H9 (cell line): ENCODE results near the gene CACNB3. TPM values are rescaled to one million over a fixed set of nuclear protein-coding genes. Genes with fewer than 3 reads are reported as not detected.
A peak's percentile ranks its signal among the peaks of the same experiment; 100 is the strongest.

Source experiments
- DNase-seq: peaks from one replicate; pipeline ENCODE4 v3.0.0-alpha.2; 2017
- H2AFZ ChIP-seq: one replicate; pipeline ENCODE4 v1.6.1; 2013; ENCODE audit warnings: mild to moderate bottlenecking, low read length, control low read depth, moderate library complexity
- H2AK5ac ChIP-seq: 2 replicates; pipeline ENCODE4 v1.6.1; 2013; ENCODE audit warnings: low read length, control low read depth, mixed read lengths; ENCODE audit not compliant: insufficient read length
- H2BK120ac ChIP-seq: one replicate; pipeline ENCODE4 v1.6.1; 2013; ENCODE audit warnings: low read depth, mild to moderate bottlenecking, low read length, control low read depth, inconsistent platforms; ENCODE audit not compliant: poor library complexity, severe bottlenecking
- H2BK12ac ChIP-seq: 2 replicates; pipeline ENCODE4 v1.6.1; 2013; ENCODE audit warnings: low read length, control low read depth, mixed read lengths, low read depth; ENCODE audit not compliant: insufficient read length
- H2BK15ac ChIP-seq: 2 replicates; pipeline ENCODE4 v1.6.1; 2013; ENCODE audit warnings: low read depth, low read length, control low read depth
- H2BK20ac ChIP-seq: one replicate; pipeline ENCODE4 v1.6.1; 2013; ENCODE audit warnings: low read depth, mild to moderate bottlenecking, low read length, control low read depth, inconsistent platforms; ENCODE audit not compliant: poor library complexity, severe bottlenecking
- H2BK5ac ChIP-seq: 2 replicates; pipeline ENCODE4 v1.6.1; 2013; ENCODE audit warnings: low read length, control low read depth, mixed read lengths; ENCODE audit not compliant: insufficient read length
- H3K14ac ChIP-seq: 2 replicates; pipeline ENCODE4 v1.6.1; 2013; ENCODE audit warnings: low read length, control low read depth; ENCODE audit not compliant: insufficient read depth
- H3K18ac ChIP-seq: 2 replicates; pipeline ENCODE4 v1.6.1; 2013; ENCODE audit warnings: low read depth, mild to moderate bottlenecking, mixed read lengths, low read length, control low read depth; ENCODE audit not compliant: insufficient read length
- H3K23ac ChIP-seq: 2 replicates; pipeline ENCODE4 v1.6.1; 2013; ENCODE audit warnings: low read length, control low read depth, mixed read lengths, low read depth; ENCODE audit not compliant: insufficient read length
- H3K23me2 ChIP-seq: 2 replicates; pipeline ENCODE4 v1.6.1; 2013; ENCODE audit warnings: low read depth, mild to moderate bottlenecking, mixed read lengths, low read length, control low read depth; ENCODE audit not compliant: insufficient read length, poor library complexity, severe bottlenecking
- H3K27ac ChIP-seq: 2 replicates; pipeline ENCODE4 v1.5.1; 2013; ENCODE audit warnings: low read length, control low read depth, mixed read lengths, low read depth; ENCODE audit not compliant: insufficient read length
- H3K27me3 ChIP-seq: 2 replicates; pipeline ENCODE4 v1.6.1; 2013; ENCODE audit warnings: low read length, control low read depth, inconsistent platforms; ENCODE audit not compliant: insufficient read depth
- H3K4ac ChIP-seq: 2 replicates; pipeline ENCODE4 v1.6.1; 2013; ENCODE audit warnings: low read depth, mild to moderate bottlenecking, control low read depth, inconsistent platforms, low read length, moderate library complexity
- H3K4me1 ChIP-seq: 2 replicates; pipeline ENCODE4 v1.6.1; 2013; ENCODE audit warnings: low read length, control low read depth, inconsistent platforms; ENCODE audit not compliant: insufficient read depth
- H3K4me2 ChIP-seq: 2 replicates; pipeline ENCODE4 v1.6.1; 2013; ENCODE audit warnings: low read length, control low read depth, mixed read lengths; ENCODE audit not compliant: insufficient read length, insufficient read depth
- H3K56ac ChIP-seq: 2 replicates; pipeline ENCODE4 v1.6.1; 2013; ENCODE audit warnings: low read depth, mild to moderate bottlenecking, mixed read lengths, low read length, control low read depth; ENCODE audit not compliant: insufficient read length
- H3K79me1 ChIP-seq: 2 replicates; pipeline ENCODE4 v1.6.1; 2013; ENCODE audit warnings: low read depth, mild to moderate bottlenecking, moderate library complexity, low read length, control low read depth, inconsistent platforms; ENCODE audit not compliant: insufficient read depth, poor library complexity, severe bottlenecking
- H3K79me2 ChIP-seq: 2 replicates; pipeline ENCODE4 v1.6.1; 2013; ENCODE audit warnings: low read length, control low read depth, inconsistent platforms; ENCODE audit not compliant: insufficient read depth
- H3K9ac ChIP-seq: 2 replicates; pipeline ENCODE4 v1.6.1; 2013; ENCODE audit warnings: low read length, control low read depth, mixed read lengths; ENCODE audit not compliant: insufficient read length; ENCODE audit errors: extremely low read depth
- H3K9me3 ChIP-seq: one replicate; pipeline ENCODE4 v1.6.1; 2013; ENCODE audit warnings: low read depth, low read length, inconsistent platforms; ENCODE audit not compliant: control insufficient read depth
- H3T11ph ChIP-seq: one replicate; pipeline ENCODE4 v1.6.1; 2013; ENCODE audit warnings: mild to moderate bottlenecking, low read length, control low read depth, inconsistent platforms
- H4K20me1 ChIP-seq: one replicate; pipeline ENCODE4 v1.6.1; 2013; ENCODE audit not compliant: control insufficient read depth, insufficient read length, insufficient read depth
- H4K5ac ChIP-seq: 2 replicates; pipeline ENCODE4 v1.6.1; 2013; ENCODE audit warnings: low read depth, mild to moderate bottlenecking, mixed read lengths, low read length, control low read depth; ENCODE audit not compliant: insufficient read length
- H4K8ac ChIP-seq: replicated peaks from 2 replicates; pipeline ENCODE4 v1.6.1; 2013; ENCODE audit warnings: low read length, control low read depth, mixed read lengths, low read depth; ENCODE audit not compliant: insufficient read length
- H4K91ac ChIP-seq: 2 replicates; pipeline ENCODE4 v1.6.1; 2013; ENCODE audit warnings: low read depth, mild to moderate bottlenecking, moderate library complexity, mixed read lengths, low read length, control low read depth; ENCODE audit not compliant: insufficient read length
- H3K27ac Mint-ChIP-seq, 3 experiments: 2 replicates in 2 of 3; 3 replicates in 1 of 3; pipeline ENCODE4 v1.8.0; 2020 to 2021; ENCODE audit warnings: mixed read lengths in 3 of 3, mild to moderate bottlenecking in 1 of 3, moderate library complexity in 1 of 3
- H3K27me3 Mint-ChIP-seq: 2 replicates; pipeline ENCODE4 v1.8.0; 2021; ENCODE audit warnings: low read depth, mild to moderate bottlenecking, moderate library complexity, mixed read lengths
- H3K36me3 Mint-ChIP-seq, 3 experiments: 2 replicates in 2 of 3; 3 replicates in 1 of 3; pipeline ENCODE4 v1.8.0; 2020 to 2021; ENCODE audit warnings: low read depth in 3 of 3, mixed read lengths in 3 of 3; ENCODE audit not compliant: insufficient read depth in 1 of 3
- H3K4me1 Mint-ChIP-seq, 2 experiments: 2 replicates each; pipeline ENCODE4 v1.8.0; 2020; ENCODE audit warnings: mixed read lengths in 2 of 2
- H3K4me3 Mint-ChIP-seq, 2 experiments: 2 replicates in 1 of 2; 3 replicates in 1 of 2; pipeline ENCODE4 v1.8.0; 2020 to 2021; ENCODE audit warnings: mild to moderate bottlenecking in 2 of 2, mixed read lengths in 2 of 2, moderate library complexity in 1 of 2
- H3K9me3 Mint-ChIP-seq, 2 experiments: 2 replicates in 1 of 2; 3 replicates in 1 of 2; pipeline ENCODE4 v1.8.0; 2020; ENCODE audit warnings: mild to moderate bottlenecking in 2 of 2, mixed read lengths in 2 of 2, moderate library complexity in 1 of 2
- WGBS: extraction: QIAGEN DNeasy Blood & Tissue Kit; methylation state at CpG from one replicate; pipeline ENCODE4 v1.1.7; 2013; ENCODE audit warnings: missing lambda C conversion rate, low lambda C conversion rate, mixed read lengths; ENCODE audit not compliant: insufficient read length; ENCODE audit errors: extremely low coverage; 5-methylcytosine and 5-hydroxymethylcytosine counted together
- total RNA-seq: library from RNA; stranded (reverse); gene quantifications from 2 replicates; pipeline ENCODE4 v1.2.1, GENCODE V29; 2021
- TF ChIP-seq, protein P1 (sequence below): fragments of 200-600 bp; sonication (generic); conservative IDR thresholded peaks from 3 replicates; pipeline ENCODE4 v1.8.0; 2021; ENCODE audit warnings: antibody characterized with exemption, mild to moderate bottlenecking

CACNB3 gene
- total RNA-seq, 1 experiment from 2014 or later, result 35.1 TPM

DNA sequence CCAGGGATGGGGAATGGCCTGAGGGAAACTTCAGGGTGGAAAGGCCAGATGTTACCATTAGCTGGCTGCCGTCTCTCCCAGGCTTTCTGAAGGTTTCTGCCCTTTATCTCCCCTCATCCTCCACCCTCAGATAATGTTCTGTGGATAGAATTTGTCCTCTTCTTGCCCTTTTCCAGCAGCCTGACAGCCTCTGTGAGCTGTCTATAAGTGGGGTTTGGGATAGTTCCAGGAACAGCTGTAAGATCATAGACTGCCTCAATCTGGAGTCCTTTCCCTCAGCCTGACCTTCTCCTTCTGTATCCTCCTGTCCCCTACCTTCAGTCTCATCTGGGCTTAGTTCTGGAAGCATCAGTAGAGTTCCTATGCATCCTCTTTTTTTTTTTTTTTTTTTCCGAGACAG, 50.2 kb downstream of the CACNB3 start:
- no peak overlapping the region for H2BK5ac ChIP-seq
- H3K23me2 ChIP-seq, result peaks cover 12% of the 10 kb centered on the region
- Mint-ChIP-seq H3K9me3 (no peaks in the 10 kb centered on the region; a peak in 2 of 5 replicates), H3K27me3 (no peaks in the 10 kb centered on the region), H3K4me3 (no peak overlapping the region), H3K4me1 (peaks cover 28 to 29% of the 10 kb centered on the region in 2 experiments), H3K36me3 (0 out of 7 replicates have a peak, but pooled peaks cover 0 to 4% (median 0%) of the 10 kb centered on the region in 3 experiments), H3K27ac (0 out of 7 replicates have a peak overlapping the region, but pooled peaks of 1 of the 3 experiments have one; percentile 16)
- no peak overlapping the region for H3K27ac ChIP-seq
- TF ChIP-seq, protein P1, sequence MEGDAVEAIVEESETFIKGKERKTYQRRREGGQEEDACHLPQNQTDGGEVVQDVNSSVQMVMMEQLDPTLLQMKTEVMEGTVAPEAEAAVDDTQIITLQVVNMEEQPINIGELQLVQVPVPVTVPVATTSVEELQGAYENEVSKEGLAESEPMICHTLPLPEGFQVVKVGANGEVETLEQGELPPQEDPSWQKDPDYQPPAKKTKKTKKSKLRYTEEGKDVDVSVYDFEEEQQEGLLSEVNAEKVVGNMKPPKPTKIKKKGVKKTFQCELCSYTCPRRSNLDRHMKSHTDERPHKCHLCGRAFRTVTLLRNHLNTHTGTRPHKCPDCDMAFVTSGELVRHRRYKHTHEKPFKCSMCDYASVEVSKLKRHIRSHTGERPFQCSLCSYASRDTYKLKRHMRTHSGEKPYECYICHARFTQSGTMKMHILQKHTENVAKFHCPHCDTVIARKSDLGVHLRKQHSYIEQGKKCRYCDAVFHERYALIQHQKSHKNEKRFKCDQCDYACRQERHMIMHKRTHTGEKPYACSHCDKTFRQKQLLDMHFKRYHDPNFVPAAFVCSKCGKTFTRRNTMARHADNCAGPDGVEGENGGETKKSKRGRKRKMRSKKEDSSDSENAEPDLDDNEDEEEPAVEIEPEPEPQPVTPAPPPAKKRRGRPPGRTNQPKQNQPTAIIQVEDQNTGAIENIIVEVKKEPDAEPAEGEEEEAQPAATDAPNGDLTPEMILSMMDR, result no peak
- H2AK5ac ChIP-seq, result no peak overlapping the region
- no peak overlapping the region for H2AFZ ChIP-seq
- no peak overlapping the region for H4K5ac ChIP-seq
- H2BK15ac ChIP-seq, result no peak overlapping the region
- H3K9ac ChIP-seq, result no peak overlapping the region
- no peaks in the 10 kb centered on the region for H4K20me1 ChIP-seq
- H3K23ac ChIP-seq, result no peak overlapping the region
- no peaks in the 10 kb centered on the region for H3K79me1 ChIP-seq
- no peak overlapping the region for H4K91ac ChIP-seq
- no peak overlapping the region for H4K8ac ChIP-seq
- no peak overlapping the region for H3K56ac ChIP-seq
- H2BK120ac ChIP-seq, result no peak overlapping the region
- H3K4me2 ChIP-seq, result no peak overlapping the region
- no peak overlapping the region for H3K14ac ChIP-seq
- H3K4me1 ChIP-seq, result peaks cover 8% of the 10 kb centered on the region; the same call in 1 of the 2 replicates
- H2BK12ac ChIP-seq, result no peak overlapping the region
- H2BK20ac ChIP-seq, result no peak overlapping the region
- H3K79me2 ChIP-seq, result no peaks in the 10 kb centered on the region
- H3T11ph ChIP-seq, result no peak overlapping the region
- no peak overlapping the region for H3K18ac ChIP-seq
- H3K27me3 ChIP-seq, result no peaks in the 10 kb centered on the region
- H3K9me3 ChIP-seq, result no peaks in the 10 kb centered on the region
- WGBS, result no CpG with 5 or more reads among the region's 2 CpGs
- no peak overlapping the region for H3K4ac ChIP-seq
- DNase-seq, result no peak
